Measurements from ENCODE around the gene AJM1. TPM values are rescaled to one million over a fixed set of nuclear protein-coding genes. Genes with fewer than 3 reads are reported as not detected.
"Not testable (repeated sequence)": the region's sequence is repeated elsewhere in the genome, so short reads cannot be mapped to it uniquely, and the experiment has no call there.

Gene AJM1
- total RNA-seq, 1 experiment from 2014 or later: 1.9 TPM

GRCh38 chr9:136865041-136865767 lies 22.9 kb downstream of the AJM1 start:
- DNase-seq: no peak
- Histone ChIP-seq H3K27ac (ENCODE audit: low read length) (no peak overlapping the region), H3K9me2 (replicated peaks; ENCODE audit: insufficient read depth, low read length) (no peaks in the 10 kb centered on the region), H3K9me3 (ENCODE audit: low read length) (no peaks in the 10 kb centered on the region), H3K9ac (ENCODE audit: low read length) (peak overlapping the region; percentile 86), H2AFZ (ENCODE audit: low read length) (no peak overlapping the region), H3K4me2 (ENCODE audit: low read depth, low read length, poor library complexity, severe bottlenecking) (peak overlapping the region; percentile 81), H3K79me2 (ENCODE audit: low read length) (peaks cover 29% of the 10 kb centered on the region), H3K36me3 (ENCODE audit: insufficient read depth, low read length) (peaks cover 6% of the 10 kb centered on the region; the same call in 1 of the 2 replicates), H4K20me1 (ENCODE audit: insufficient read depth, low read depth, low read length) (peaks cover 13% of the 10 kb centered on the region; the same call in 1 of the 2 replicates), H3K4me3 (ENCODE audit: low read length) (peak overlapping the region; percentile 72), H3K27me3 (ENCODE audit: low read length) (no peaks in the 10 kb centered on the region), H3K4me1 (ENCODE audit: low read length) (peaks cover 14% of the 10 kb centered on the region)

- Histone ChIP-seq H3K9ac (ENCODE audit: low read length) (peak overlapping the region; percentile 86), H3K4me2 (ENCODE audit: low read depth, low read length, poor library complexity, severe bottlenecking) (peak overlapping the region; percentile 81), H3K27ac (ENCODE audit: low read length) (no peak overlapping the region), H3K9me2 (replicated peaks; ENCODE audit: insufficient read depth, low read length) (no peaks in the 10 kb centered on the region), H3K4me3 (ENCODE audit: low read length) (peak overlapping the region; percentile 72), H3K36me3 (ENCODE audit: insufficient read depth, low read length) (peaks cover 6% of the 10 kb centered on the region; the same call in 1 of the 2 replicates), H3K4me1 (ENCODE audit: low read length) (peaks cover 14% of the 10 kb centered on the region), H2AFZ (ENCODE audit: low read length) (no peak overlapping the region), H3K79me2 (ENCODE audit: low read length) (peaks cover 29% of the 10 kb centered on the region), H4K20me1 (ENCODE audit: insufficient read depth, low read depth, low read length) (peaks cover 13% of the 10 kb centered on the region; the same call in 1 of the 2 replicates), H3K9me3 (ENCODE audit: low read length) (no peaks in the 10 kb centered on the region), H3K27me3 (ENCODE audit: low read length) (no peaks in the 10 kb centered on the region)
- DNase-seq: peak; percentile 56
Measured at GRCh38 chr9:136865768-136866103, 23.5 kb downstream of the AJM1 start.

DNA sequence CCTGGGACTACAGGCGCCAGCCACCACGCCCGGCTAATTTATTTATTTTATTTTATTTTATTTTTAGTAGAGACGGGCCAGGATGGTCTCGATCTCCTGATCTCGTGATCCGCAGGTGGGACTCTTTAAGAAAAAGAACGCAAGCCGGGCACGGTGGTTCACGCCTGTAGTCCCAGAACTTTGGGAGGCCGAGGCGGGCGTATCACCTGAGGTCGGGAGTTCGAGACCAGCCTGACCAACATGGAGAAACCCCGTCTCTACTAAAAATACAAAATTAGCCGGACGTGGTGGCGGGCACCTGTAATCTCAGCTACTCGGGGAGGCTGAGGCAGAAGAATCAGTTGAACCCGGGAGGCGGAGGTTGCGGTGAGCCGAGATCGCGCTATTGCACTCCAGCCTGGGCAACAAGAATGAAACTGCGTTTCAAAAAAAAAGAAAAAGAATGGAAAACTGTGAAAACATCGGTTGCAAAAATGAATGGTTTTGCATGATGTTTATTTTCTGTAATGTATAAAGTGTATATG lies 24.7 kb downstream of the AJM1 start:
- not testable (repeated sequence) for H3K27ac ChIP-seq (ENCODE audit: low read length); H3K9me2 ChIP-seq (replicated peaks; ENCODE audit: insufficient read depth, low read length); DNase-seq; H2AFZ ChIP-seq (ENCODE audit: low read length); H3K27me3 ChIP-seq (ENCODE audit: low read length); H3K9me3 ChIP-seq (ENCODE audit: low read length); H3K36me3 ChIP-seq (ENCODE audit: insufficient read depth, low read length)
- H3K9ac ChIP-seq (ENCODE audit: low read length): peak overlapping the region; percentile 72
- H3K79me2 ChIP-seq (ENCODE audit: low read length): peaks cover 29% of the 10 kb centered on the region
- H3K4me3 ChIP-seq (ENCODE audit: low read length): peak overlapping the region; percentile 69
- peaks cover 14% of the 10 kb centered on the region for H3K4me1 ChIP-seq (ENCODE audit: low read length)
- peaks cover 13% of the 10 kb centered on the region; the same call in 1 of the 2 replicates for H4K20me1 ChIP-seq (ENCODE audit: insufficient read depth, low read depth, low read length)
- peak overlapping the region; percentile 74 for H3K4me2 ChIP-seq (ENCODE audit: low read depth, low read length, poor library complexity, severe bottlenecking)

DNA sequence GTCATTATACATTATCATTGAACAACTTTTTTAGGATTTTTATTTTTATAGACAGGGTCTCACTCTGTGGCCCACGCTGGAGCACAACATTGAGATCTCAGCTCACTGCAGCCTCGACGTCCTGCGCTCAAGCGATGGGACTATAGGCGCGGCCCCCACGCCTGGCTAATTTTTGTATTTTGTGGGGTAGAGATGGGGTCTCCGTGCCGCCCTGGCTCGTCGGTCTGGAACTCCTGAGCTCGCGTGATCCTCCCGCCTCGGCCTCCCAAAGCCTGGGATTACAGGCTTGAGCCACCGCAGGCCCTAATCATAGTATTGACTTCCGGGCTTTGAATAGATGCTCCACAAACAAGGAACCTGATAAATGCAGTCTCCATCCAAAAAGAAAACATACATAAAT lies 25.2 kb downstream of the AJM1 start:
- no peak overlapping the region for H3K27ac ChIP-seq (ENCODE audit: low read length)
- H3K4me2 ChIP-seq (ENCODE audit: low read depth, low read length, poor library complexity, severe bottlenecking): peak overlapping the region; percentile 74
- H4K20me1 ChIP-seq (ENCODE audit: insufficient read depth, low read depth, low read length): peaks cover 13% of the 10 kb centered on the region; the same call in 1 of the 2 replicates
- H3K9me2 ChIP-seq (replicated peaks; ENCODE audit: insufficient read depth, low read length): no peaks in the 10 kb centered on the region
- H3K4me3 ChIP-seq (ENCODE audit: low read length): peak overlapping the region; percentile 69; the same call in 1 of the 2 replicates
- no peak for DNase-seq
- H3K36me3 ChIP-seq (ENCODE audit: insufficient read depth, low read length): peaks cover 6% of the 10 kb centered on the region; the same call in 1 of the 2 replicates
- no peak overlapping the region for H3K9ac ChIP-seq (ENCODE audit: low read length)
- 0 out of 2 replicates have a peak, but pooled peaks cover 1% of the 10 kb centered on the region for H3K9me3 ChIP-seq (ENCODE audit: low read length)
- H3K79me2 ChIP-seq (ENCODE audit: low read length): peaks cover 29% of the 10 kb centered on the region
- H3K27me3 ChIP-seq (ENCODE audit: low read length): no peaks in the 10 kb centered on the region
- H2AFZ ChIP-seq (ENCODE audit: low read length): no peak overlapping the region
- H3K4me1 ChIP-seq (ENCODE audit: low read length): peaks cover 14% of the 10 kb centered on the region

- Histone ChIP-seq H3K4me3 (ENCODE audit: low read length) (no peak overlapping the region), H3K36me3 (ENCODE audit: insufficient read depth, low read length) (peaks cover 6% of the 10 kb centered on the region; the same call in 1 of the 2 replicates), H3K9ac (ENCODE audit: low read length) (no peak overlapping the region), H3K4me2 (ENCODE audit: low read depth, low read length, poor library complexity, severe bottlenecking) (no peak overlapping the region), H2AFZ (ENCODE audit: low read length) (no peak overlapping the region), H3K79me2 (ENCODE audit: low read length) (peaks cover 29% of the 10 kb centered on the region), H3K27ac (ENCODE audit: low read length) (no peak overlapping the region), H4K20me1 (ENCODE audit: insufficient read depth, low read depth, low read length) (peaks cover 13% of the 10 kb centered on the region; the same call in 1 of the 2 replicates), H3K27me3 (ENCODE audit: low read length) (no peaks in the 10 kb centered on the region), H3K9me3 (ENCODE audit: low read length) (0 out of 2 replicates have a peak, but pooled peaks cover 5% of the 10 kb centered on the region), H3K4me1 (ENCODE audit: low read length) (peaks cover 14% of the 10 kb centered on the region), H3K9me2 (replicated peaks; ENCODE audit: insufficient read depth, low read length) (no peaks in the 10 kb centered on the region)
- no peak for DNase-seq
Measured at GRCh38 chr9:136867917-136868316, 25.6 kb downstream of the AJM1 start.

- Histone ChIP-seq H3K4me1 (ENCODE audit: low read length) (peaks cover 14% of the 10 kb centered on the region), H3K9ac (ENCODE audit: low read length) (no peak overlapping the region), H3K79me2 (ENCODE audit: low read length) (peaks cover 27% of the 10 kb centered on the region), H3K4me3 (ENCODE audit: low read length) (no peak overlapping the region), H2AFZ (ENCODE audit: low read length) (no peak overlapping the region), H3K9me3 (ENCODE audit: low read length) (0 out of 2 replicates have a peak, but pooled peaks cover 5% of the 10 kb centered on the region), H3K27me3 (ENCODE audit: low read length) (no peaks in the 10 kb centered on the region), H3K4me2 (ENCODE audit: low read depth, low read length, poor library complexity, severe bottlenecking) (no peak overlapping the region), H3K27ac (ENCODE audit: low read length) (no peak overlapping the region), H3K9me2 (replicated peaks; ENCODE audit: insufficient read depth, low read length) (no peaks in the 10 kb centered on the region), H4K20me1 (ENCODE audit: insufficient read depth, low read depth, low read length) (peaks cover 12% of the 10 kb centered on the region; the same call in 1 of the 2 replicates), H3K36me3 (ENCODE audit: insufficient read depth, low read length) (peaks cover 3% of the 10 kb centered on the region; the same call in 1 of the 2 replicates)
- DNase-seq: no peak
Measured at GRCh38 chr9:136868644-136869043, 26.4 kb downstream of the AJM1 start.

- H2AFZ ChIP-seq (ENCODE audit: low read length); H3K36me3 ChIP-seq (ENCODE audit: insufficient read depth, low read length); H3K9ac ChIP-seq (ENCODE audit: low read length); H3K4me2 ChIP-seq (ENCODE audit: low read depth, low read length, poor library complexity, severe bottlenecking); H3K9me2 ChIP-seq (replicated peaks; ENCODE audit: insufficient read depth, low read length); H3K9me3 ChIP-seq (ENCODE audit: low read length); DNase-seq; H3K4me3 ChIP-seq (ENCODE audit: low read length); H3K27ac ChIP-seq (ENCODE audit: low read length); H4K20me1 ChIP-seq (ENCODE audit: insufficient read depth, low read depth, low read length); H3K27me3 ChIP-seq (ENCODE audit: low read length): not testable (repeated sequence)
- Histone ChIP-seq H3K4me1 (ENCODE audit: low read length) (peaks cover 14% of the 10 kb centered on the region), H3K79me2 (ENCODE audit: low read length) (peaks cover 20% of the 10 kb centered on the region)
Measured at GRCh38 chr9:136869611-136870010, 27.3 kb downstream of the AJM1 start.

DNA sequence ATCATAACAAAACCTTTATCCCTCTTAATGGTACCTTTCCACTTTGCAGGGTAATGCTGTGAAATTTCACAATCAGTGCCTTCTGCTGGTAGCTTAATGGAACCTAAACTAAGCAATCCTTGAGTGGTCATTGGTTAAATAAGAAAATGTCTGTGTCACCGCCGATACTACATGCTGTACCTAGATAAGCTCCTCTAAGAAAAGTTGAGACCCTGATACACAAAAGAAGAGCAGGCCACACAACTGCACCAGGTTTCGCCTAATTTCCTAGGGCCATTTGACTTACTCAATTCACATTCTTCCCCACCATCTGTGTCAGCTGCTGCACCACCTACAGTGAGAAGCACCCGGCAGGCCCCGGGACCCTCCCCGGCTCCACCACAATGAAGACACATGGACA lies 32.9 kb downstream of the AJM1 start:
- H3K4me3 ChIP-seq (ENCODE audit: low read length): no peak overlapping the region
- H4K20me1 ChIP-seq (ENCODE audit: insufficient read depth, low read depth, low read length): no peaks in the 10 kb centered on the region
- no peak for DNase-seq
- no peak overlapping the region for H3K9ac ChIP-seq (ENCODE audit: low read length)
- no peak overlapping the region for H3K27ac ChIP-seq (ENCODE audit: low read length)
- H2AFZ ChIP-seq (ENCODE audit: low read length): no peak overlapping the region
- 0 out of 2 replicates have a peak, but pooled peaks cover 5% of the 10 kb centered on the region for H3K9me3 ChIP-seq (ENCODE audit: low read length)
- no peaks in the 10 kb centered on the region for H3K4me1 ChIP-seq (ENCODE audit: low read length)
- no peaks in the 10 kb centered on the region for H3K79me2 ChIP-seq (ENCODE audit: low read length)
- H3K27me3 ChIP-seq (ENCODE audit: low read length): no peaks in the 10 kb centered on the region
- no peaks in the 10 kb centered on the region for H3K9me2 ChIP-seq (replicated peaks; ENCODE audit: insufficient read depth, low read length)
- no peak overlapping the region for H3K4me2 ChIP-seq (ENCODE audit: low read depth, low read length, poor library complexity, severe bottlenecking)
- no peaks in the 10 kb centered on the region for H3K36me3 ChIP-seq (ENCODE audit: insufficient read depth, low read length)

All from Karpas-422 (cell line).